H1 (cell line): ENCODE measurements around the gene CDH12. TPM values are rescaled to one million over a fixed set of nuclear protein-coding genes. Genes with fewer than 3 reads are reported as not detected.
"Not testable (repeated sequence)": the region's sequence is repeated elsewhere in the genome, so short reads cannot be mapped to it uniquely, and the experiment has no call there.

ENCODE experiments used
- CTCF ChIA-PET: fragments of 300-600 bp; sonication (Branson Sonifier 250); formaldehyde crosslinking; loops from one replicate; lab custom pipeline; 2021; ENCODE audit not compliant: partially characterized antibody; lab: Charles Lee
- POLR2A ChIA-PET: fragments of 300-600 bp; sonication (Branson Sonifier 250); formaldehyde crosslinking; loops from one replicate; lab custom pipeline; 2021; ENCODE audit warnings: inconsistent platforms; ENCODE audit not compliant: partially characterized antibody; lab: Charles Lee
- DNase-seq, 2 experiments: peaks; one replicate each; pipeline versions ENCODE4 v3.0.0 to v3.0.0-alpha.2; 2010 to 2022; ENCODE audit warnings: low spot score in 2 of 2, low read depth in 1 of 2, mixed read lengths in 1 of 2
- FAIRE-seq: peaks from 2 replicates; lab custom pipeline; 2011; peaks lifted over from hg19 to GRCh38; lab: Jason Lieb, UNC
- H2AFZ ChIP-seq: 2 replicates; pipeline ENCODE4 v1.8.1; 2012; ENCODE audit warnings: low read length, inconsistent platforms
- H2AK5ac ChIP-seq: 2 replicates; pipeline ENCODE4 v1.6.1; 2013; ENCODE audit warnings: low read depth, low read length
- H2BK120ac ChIP-seq: replicated peaks from 2 replicates; pipeline ENCODE3; 2013; ENCODE audit warnings: low read depth, low read length, inconsistent platforms
- H2BK12ac ChIP-seq: 2 replicates; pipeline ENCODE4 v1.6.1; 2013; ENCODE audit warnings: low read depth, low read length
- H2BK15ac ChIP-seq: 2 replicates; pipeline ENCODE4 v1.6.1; 2013; ENCODE audit warnings: low read length
- H2BK20ac ChIP-seq: 2 replicates; pipeline ENCODE4 v1.6.1; 2013; ENCODE audit warnings: low read length
- H2BK5ac ChIP-seq: 2 replicates; pipeline ENCODE4 v1.6.1; 2013; ENCODE audit warnings: low read depth, low read length
- H3K14ac ChIP-seq: 2 replicates; pipeline ENCODE4 v1.6.1; 2013; ENCODE audit warnings: inconsistent platforms; ENCODE audit not compliant: insufficient read length
- H3K18ac ChIP-seq: 2 replicates; pipeline ENCODE4 v1.6.1; 2013; ENCODE audit warnings: low read length; ENCODE audit errors: extremely low read depth
- H3K23ac ChIP-seq: 2 replicates; pipeline ENCODE4 v1.6.1; 2013; ENCODE audit warnings: inconsistent platforms; ENCODE audit not compliant: insufficient read length
- H3K23me2 ChIP-seq: 2 replicates; pipeline ENCODE4 v1.6.1; 2013; ENCODE audit warnings: low read depth, low read length
- H3K27ac ChIP-seq: 2 replicates; pipeline ENCODE4 v1.6.1; 2011; ENCODE audit warnings: low read depth, low read length, inconsistent platforms
- H3K27me3 ChIP-seq, 4 experiments: replicated peaks in 1 of 4; 1 replicate in 1 of 4; 2 replicates in 3 of 4; pipeline versions ENCODE4 v1.6.1 to v1.8.1; 2011 to 2013; ENCODE audit warnings: low read length in 3 of 4, mild to moderate bottlenecking in 3 of 4, inconsistent platforms in 2 of 4, mixed read lengths in 2 of 4, moderate library complexity in 1 of 4; ENCODE audit not compliant: control insufficient read depth in 3 of 4, insufficient read depth in 3 of 4; ENCODE audit errors: extremely low read depth in 1 of 4
- H3K36me3 ChIP-seq, 4 experiments: 2 replicates each; pipeline versions ENCODE4 v1.6.1 to v1.8.1; 2011 to 2013; ENCODE audit warnings: mild to moderate bottlenecking in 4 of 4, low read length in 3 of 4, moderate library complexity in 2 of 4, control low read depth in 1 of 4, inconsistent platforms in 1 of 4; ENCODE audit not compliant: insufficient read depth in 4 of 4, control insufficient read depth in 2 of 4
- H3K4ac ChIP-seq: replicated peaks from 2 replicates; pipeline ENCODE3; 2013; ENCODE audit warnings: low read length, low read depth, mixed read lengths, inconsistent platforms; ENCODE audit not compliant: insufficient read length
- H3K4me1 ChIP-seq, 4 experiments: replicated peaks in 1 of 4; 1 replicate in 1 of 4; 2 replicates in 3 of 4; pipeline versions ENCODE4 v1.6.1 to v1.8.1; 2011 to 2013; ENCODE audit warnings: low read length in 3 of 4, inconsistent platforms in 2 of 4, mixed read lengths in 1 of 4; ENCODE audit not compliant: insufficient read depth in 4 of 4, control insufficient read depth in 3 of 4
- H3K4me2 ChIP-seq, 2 experiments: 2 replicates each; pipeline versions ENCODE4 v1.6.1 to v1.8.1; 2011 to 2013; ENCODE audit warnings: low read depth in 2 of 2, low read length in 2 of 2, control low read depth in 1 of 2, inconsistent platforms in 1 of 2, mild to moderate bottlenecking in 1 of 2; ENCODE audit not compliant: insufficient read depth in 1 of 2
- H3K4me3 ChIP-seq, 4 experiments: fragments of 200-600, 300-600 bp in 1 of 4; sonication (generic), shearing (Covaris generic), sonication (Bioruptor Twin) in 1 of 4; 2 replicates each; pipeline versions ENCODE4 v1.5.1 to v1.8.1; 2011 to 2016; ENCODE audit warnings: low read length in 4 of 4, low read depth in 3 of 4, control low read depth in 2 of 4, inconsistent platforms in 2 of 4, mild to moderate bottlenecking in 2 of 4, mixed read lengths in 1 of 4, moderate library complexity in 1 of 4; ENCODE audit not compliant: insufficient read depth in 2 of 4; ENCODE audit errors: extremely low read depth in 1 of 4
- H3K56ac ChIP-seq: replicated peaks from 2 replicates; pipeline ENCODE3; 2013; ENCODE audit warnings: low read depth, mild to moderate bottlenecking, mixed read lengths, low read length, inconsistent platforms; ENCODE audit not compliant: insufficient read length
- H3K79me1 ChIP-seq: 2 replicates; pipeline ENCODE4 v1.6.1; 2013; ENCODE audit warnings: low read depth, low read length, control low read depth
- H3K79me2 ChIP-seq, 2 experiments: 2 replicates each; pipeline versions ENCODE4 v1.6.1 to v1.8.1; 2012 to 2013; ENCODE audit warnings: low read length in 2 of 2, mild to moderate bottlenecking in 2 of 2, inconsistent platforms in 1 of 2; ENCODE audit not compliant: insufficient read depth in 2 of 2, control insufficient read depth in 1 of 2
- H3K9ac ChIP-seq, 4 experiments: replicated peaks in 1 of 4; 1 replicate in 1 of 4; 2 replicates in 3 of 4; pipeline versions ENCODE4 v1.6.1 to v1.8.1; 2011 to 2013; ENCODE audit warnings: low read depth in 3 of 4, low read length in 3 of 4, control low read depth in 2 of 4, mild to moderate bottlenecking in 2 of 4, moderate library complexity in 2 of 4, inconsistent platforms in 1 of 4; ENCODE audit errors: extremely low read depth in 1 of 4
- H3K9me3 ChIP-seq, 2 experiments: 2 replicates each; pipeline versions ENCODE4 v1.6.1 to v1.8.1; 2012 to 2013; ENCODE audit warnings: mild to moderate bottlenecking in 2 of 2, moderate library complexity in 2 of 2, control low read depth in 1 of 2, inconsistent platforms in 1 of 2, low read depth in 1 of 2, low read length in 1 of 2, mixed read lengths in 1 of 2; ENCODE audit not compliant: insufficient read depth in 2 of 2
- H4K20me1 ChIP-seq, 2 experiments: replicated peaks in 1 of 2; 2 replicates each; pipeline versions ENCODE3 to v1.8.1; 2011 to 2013; ENCODE audit warnings: inconsistent platforms in 2 of 2, low read length in 2 of 2, mild to moderate bottlenecking in 1 of 2; ENCODE audit not compliant: insufficient read depth in 2 of 2, control insufficient read depth in 1 of 2
- H4K5ac ChIP-seq: 2 replicates; pipeline ENCODE4 v1.6.1; 2013; ENCODE audit warnings: low read length, low read depth, mixed read lengths, inconsistent platforms; ENCODE audit not compliant: insufficient read length
- H4K8ac ChIP-seq: 2 replicates; pipeline ENCODE4 v1.8.0; 2013; ENCODE audit warnings: mild to moderate bottlenecking, moderate library complexity, low read length, inconsistent platforms; ENCODE audit not compliant: insufficient read depth; ENCODE audit errors: extremely low read depth
- H4K91ac ChIP-seq: replicated peaks from 2 replicates; pipeline ENCODE3; 2013; ENCODE audit warnings: low read length, mixed read lengths, inconsistent platforms; ENCODE audit not compliant: insufficient read length
- WGBS, 2 experiments: shearing (Covaris generic) in 1 of 2; methylation state at CpG; one replicate each; pipeline versions ENCODE4 v1.1.6 to v1.1.7; 2013 to 2015; ENCODE audit warnings: low lambda C conversion rate in 2 of 2, mixed read lengths in 2 of 2, inconsistent platforms in 1 of 2, low coverage in 1 of 2, missing lambda C conversion rate in 1 of 2; ENCODE audit not compliant: insufficient replicate concordance in 2 of 2, insufficient coverage in 1 of 2, insufficient read length in 1 of 2; ENCODE audit errors: extremely low coverage in 1 of 2, missing lambda C conversion rate in 1 of 2; 5-methylcytosine and 5-hydroxymethylcytosine counted together
- polyA plus RNA-seq, 7 experiments: library from polyadenylated mRNA; depleted of rRNA in 3 of 7; stranded (reverse) in 5 of 7; unstranded in 2 of 7; fragments of >200 nt in 5 of 7; fragments of 200-250 nt in 2 of 7; gene quantifications; 1 replicate in 5 of 7; 2 replicates in 1 of 7; 4 replicates in 1 of 7; pipeline versions ENCODE4 v1.2.1 to v1.2.3, GENCODE V29; 2011 to 2013; ENCODE audit warnings: missing spikeins in 2 of 7, mixed read lengths in 2 of 7
- total RNA-seq: library from RNA; stranded (reverse); fragmentation: NEBNext Ultra II Directional; extraction: Animal tissue kit (Norgen Biotek cat#: 25700); gene quantifications from 2 replicates; pipeline ENCODE4 v1.2.1, GENCODE V29; 2021

The CDH12 gene
- total and polyA plus RNA-seq, 2 of the 8 experiments (the other 6 are each of a cell fraction or from before 2014, with no cell fraction given): 0.03 TPM; not detected in 1

GRCh38 chr5:22607498-22607897 is 245.6 kb downstream of the CDH12 start:
- POLR2A ChIA-PET, H2AK5ac ChIP-seq, H3K56ac ChIP-seq, H4K5ac ChIP-seq, H3K27ac ChIP-seq, H3K79me1 ChIP-seq, H3K79me2 ChIP-seq, H2BK5ac ChIP-seq, H2BK12ac ChIP-seq, H3K4ac ChIP-seq, H3K36me3 ChIP-seq, H4K8ac ChIP-seq, H3K23ac ChIP-seq, H3K18ac ChIP-seq, H3K27me3 ChIP-seq, H2BK120ac ChIP-seq, H3K4me1 ChIP-seq, H3K4me3 ChIP-seq, H2AFZ ChIP-seq, H3K4me2 ChIP-seq, H3K9ac ChIP-seq, H2BK20ac ChIP-seq, H3K14ac ChIP-seq, H2BK15ac ChIP-seq, H4K20me1 ChIP-seq, FAIRE-seq, H4K91ac ChIP-seq, H3K23me2 ChIP-seq, CTCF ChIA-PET, DNase-seq: not testable (repeated sequence)
- peaks cover 8 to 10% of the 10 kb centered on the region in 2 experiments for H3K9me3 ChIP-seq
- 79% methylated on average over 5 of the region's 5 CpGs; no CpG with 5 or more reads in 1 of the 2 experiments for whole genome bisulfite sequencing, 2 experiments
